Psoas muscle (tissue), 8 donors: Measurements from ENCODE around the gene ZNHIT2. TPM values are rescaled to one million over a fixed set of nuclear protein-coding genes. Genes with fewer than 3 reads are reported as not detected.

Experiments used
- ATAC-seq, 4 donors: fragments of 200-7000 bp; cut with Tn5 transposase; one replicate each; pipeline ENCODE4 v1.9.1; 2020; ENCODE audit warnings: moderate library complexity in 3 of 4, mild to moderate bottlenecking in 2 of 4
- DNase-seq, 2 donors: peaks; one replicate each; pipeline ENCODE4 v3.0.0-alpha.2; 2020
- H3K27ac ChIP-seq: fragments of 200-600 bp; one replicate; pipeline ENCODE4 v1.8.0; 2022
- H3K27me3 ChIP-seq, 3 donors: fragments of 200-600 bp in 1 of 3; one replicate each; pipeline versions ENCODE4 v1.6.1 to v1.8.0; 2013 to 2022; ENCODE audit warnings: low read length in 2 of 3, mild to moderate bottlenecking in 2 of 3, moderate library complexity in 1 of 3; ENCODE audit not compliant: insufficient read depth in 3 of 3
- H3K36me3 ChIP-seq, 2 donors: fragments of 200-600 bp in 1 of 2; one replicate each; pipeline versions ENCODE4 v1.6.1 to v1.8.0; 2013 to 2022; ENCODE audit warnings: low read depth in 1 of 2, mild to moderate bottlenecking in 1 of 2, moderate library complexity in 1 of 2; ENCODE audit not compliant: insufficient read depth in 1 of 2
- H3K4me1 ChIP-seq: fragments of 200-600 bp; one replicate; pipeline ENCODE4 v1.8.0; 2022
- H3K4me3 ChIP-seq: fragments of 200-600 bp; one replicate; pipeline ENCODE4 v1.8.0; 2022; ENCODE audit warnings: mild to moderate bottlenecking
- H3K9me3 ChIP-seq: fragments of 200-600 bp; one replicate; pipeline ENCODE4 v1.8.0; 2022
- CTCF ChIP-seq: fragments of 200-600 bp; IDR thresholded peaks from one replicate; pipeline ENCODE4 v1.8.0; 2022; ENCODE audit warnings: antibody characterized with exemption
- WGBS, 3 donors: extraction: QIAGEN DNeasy Blood & Tissue Kit; methylation state at CpG; one replicate each; pipeline versions ENCODE4 v1.1.6 to v1.1.7; 2013; 5-methylcytosine and 5-hydroxymethylcytosine counted together
- intact Hi-C, 2 donors: fragments of 100-400 bp; cut with DNase I; formaldehyde crosslinking; loops; one replicate each; pipeline versions ENCODE4 v1.11.0 to v1.14.2; 2022
- polyA plus RNA-seq, 3 donors: library from polyadenylated mRNA; stranded (reverse); fragments of 200-250 nt; gene quantifications; one replicate each; pipeline ENCODE4 v1.2.3, GENCODE V29; 2013
- total RNA-seq, 4 donors: library from RNA; stranded (reverse); fragmentation: NEBNext Ultra II Directional in 2 of 4; extraction: Animal tissue kit (Norgen Biotek cat#: 25700) in 2 of 4; gene quantifications; one replicate each; pipeline versions ENCODE4 v1.2.1 to v1.2.4, GENCODE V29; 2021 to 2023
- donor health status: healthy with polysubstance abuse.
- donor health status: DM: no; HTN: no; CAD: no; lungs with moderate emphysema.
- donor health status: Bipolar disorder and iron deficiency.
- donor health status: healthy.
- donor health status: DM: yes; HTN: yes; CAD: no.
- donor health status: DM: no; HTN: no; CAD: no.
- donor health status: DM: no; HTN: no; CAD: no.
- donor health status: DM: yes; HTN: yes; CAD: no.

ZNHIT2 gene
- total and polyA plus RNA-seq, 7 donors = 8.6 to 25.7 (median 16.1) TPM

GRCh38 chr11:65125197-65126056 lies 7.9 kb upstream of the ZNHIT2 start:
- Histone ChIP-seq H3K27ac (no peak overlapping the region), H3K36me3 (peaks cover 3 to 77% of the 10 kb centered on the region in 2 donors), H3K4me3 (no peak overlapping the region), H3K4me1 (peaks cover 16% of the 10 kb centered on the region), H3K9me3 (no peaks in the 10 kb centered on the region), H3K27me3 (no peaks in the 10 kb centered on the region)
- 74 to 82% (median 78%) methylated on average over 12 of the region's 12 CpGs for WGBS, 3 donors
- no peak for TF ChIP-seq CTCF
- DNase-seq = no peak
- intact Hi-C loops = no loop called here
- ATAC-seq = no peak

GRCh38 chr11:65124480-65125196 lies 7.1 kb upstream of the ZNHIT2 start:
- ATAC-seq (no peak), DNase-seq (no peak)
- H3K27me3 ChIP-seq = no peaks in the 10 kb centered on the region
- H3K36me3 ChIP-seq = peaks cover 6 to 77% of the 10 kb centered on the region in 2 donors
- no peak overlapping the region for H3K27ac ChIP-seq
- peaks cover 16% of the 10 kb centered on the region for H3K4me1 ChIP-seq
- TF ChIP-seq CTCF = no peak
- 76 to 95% (median 81%) methylated on average over 5 of the region's 5 CpGs for WGBS, 3 donors
- no peak overlapping the region for H3K4me3 ChIP-seq
- no peaks in the 10 kb centered on the region for H3K9me3 ChIP-seq
- intact Hi-C loops = loop anchor here in 1 of 2 donors (5.0 kb wide), 1 partner anchor 58 kb away; the partner anchor contains the start of gene CAPN1

GRCh38 chr11:65121865-65122696 lies 4.6 kb upstream of the ZNHIT2 start, which contains the start of the genes FAU and MRPL49:
TSS of gene FAU (minus strand) at chr11:65122134. CDS start at chr11:65121813, 321 bp downstream.
TSS of gene MRPL49 (plus strand) at chr11:65122321. CDS start at chr11:65122347, 26 bp downstream.
- TF ChIP-seq CTCF = no peak
- DNase-seq (peak; percentile 98 to 99), ATAC-seq (peak; percentile 87 to 88 (median 87))
- Histone ChIP-seq H3K4me1 (peaks cover 16% of the 10 kb centered on the region), H3K4me3 (peak within 1 kb of the TSS; percentile 79), H3K27ac (peak within 1 kb of the TSS; percentile 90), H3K36me3 (peaks cover 10 to 70% of the 10 kb centered on the region in 2 donors), H3K27me3 (no peaks in the 10 kb centered on the region), H3K9me3 (no peaks in the 10 kb centered on the region)
- 0% methylated on average over 64 of the region's 64 CpGs for WGBS, 3 donors
- intact Hi-C loops = loop anchor here (2.0 to 5.0 kb wide), 2 partner anchors 37 to 60 kb away; partner anchors contain the start of genes CAPN1 (in 1 of the 2), CDCA5 (in 1 of the 2) and ZFPL1 (in 1 of the 2)

GRCh38 chr11:65121447-65121864 lies 4.0 kb upstream of the ZNHIT2 start:
- H3K9me3 ChIP-seq = no peaks in the 10 kb centered on the region
- peak overlapping the region; percentile 90 for H3K27ac ChIP-seq
- no peaks in the 10 kb centered on the region for H3K27me3 ChIP-seq
- H3K36me3 ChIP-seq = peaks cover 10 to 64% of the 10 kb centered on the region in 2 donors
- no peak for DNase-seq
- H3K4me1 ChIP-seq = peaks cover 19% of the 10 kb centered on the region
- 1 to 2% (median 2%) methylated on average over 22 of the region's 22 CpGs for WGBS, 3 donors
- intact Hi-C loops = loop anchor here (2.0 to 5.0 kb wide), 2 partner anchors 37 to 61 kb away; partner anchors contain the start of genes CAPN1 (in 1 of the 2), CDCA5 (in 1 of the 2) and ZFPL1 (in 1 of the 2)
- no peak for ATAC-seq
- peak overlapping the region; percentile 79 for H3K4me3 ChIP-seq
- no peak for TF ChIP-seq CTCF
